ENCODE data around the gene CNOT4. TPM values are rescaled to one million over a fixed set of nuclear protein-coding genes. Genes with fewer than 3 reads are reported as not detected.

The CNOT4 gene
- total RNA-seq, 1 donor from 2014 or later: 32.1 TPM

DNA sequence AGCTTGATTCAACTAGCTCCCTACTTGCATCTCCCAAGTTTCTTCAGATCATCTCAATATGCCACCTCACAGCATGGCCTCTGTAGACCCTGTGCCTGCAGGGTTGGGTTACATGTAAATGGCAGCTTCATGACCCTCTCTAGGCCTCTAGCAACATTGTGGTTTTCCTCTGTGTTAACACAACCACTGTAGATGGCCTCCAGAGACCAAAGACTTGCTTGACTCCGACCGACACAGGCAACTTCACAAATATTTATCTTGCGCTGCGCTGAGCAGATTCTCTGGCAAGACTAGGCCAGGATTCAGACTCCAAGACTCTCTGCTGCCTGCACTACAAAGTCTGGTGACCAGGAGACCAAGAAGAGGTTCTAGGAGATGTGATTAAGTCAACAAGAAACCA, 75.9 kb downstream of the CNOT4 start:
- peaks cover 27% of the 10 kb centered on the region for H3K36me3 Mint-ChIP-seq
- H3K27ac Mint-ChIP-seq: no peak overlapping the region
- peaks cover 5% of the 10 kb centered on the region for H3K4me1 Mint-ChIP-seq (ENCODE audit: unreplicated experiment)
- no peak for DNase-seq (ENCODE audit: extremely low spot score, unreplicated experiment)
- H3K27me3 Mint-ChIP-seq: no peaks in the 10 kb centered on the region
- peaks cover 6% of the 10 kb centered on the region for H3K9me3 Mint-ChIP-seq
- H3K4me3 Mint-ChIP-seq: no peak overlapping the region
- TF ChIP-seq CTCF (conservative IDR thresholded peaks at IDR 0.05): no peak

- TF ChIP-seq CTCF (conservative IDR thresholded peaks at IDR 0.05): no peak
- Mint-ChIP-seq H3K4me3 (no peak overlapping the region), H3K27ac (no peak overlapping the region), H3K27me3 (no peaks in the 10 kb centered on the region), H3K9me3 (peaks cover 5% of the 10 kb centered on the region), H3K36me3 (peaks cover 23% of the 10 kb centered on the region), H3K4me1 (ENCODE audit: unreplicated experiment) (peaks cover 16% of the 10 kb centered on the region)
- no peak for DNase-seq (ENCODE audit: extremely low spot score, unreplicated experiment)
Observed at GRCh38 chr7:135430626-135431025, 79.3 kb downstream of the CNOT4 start.

DNA sequence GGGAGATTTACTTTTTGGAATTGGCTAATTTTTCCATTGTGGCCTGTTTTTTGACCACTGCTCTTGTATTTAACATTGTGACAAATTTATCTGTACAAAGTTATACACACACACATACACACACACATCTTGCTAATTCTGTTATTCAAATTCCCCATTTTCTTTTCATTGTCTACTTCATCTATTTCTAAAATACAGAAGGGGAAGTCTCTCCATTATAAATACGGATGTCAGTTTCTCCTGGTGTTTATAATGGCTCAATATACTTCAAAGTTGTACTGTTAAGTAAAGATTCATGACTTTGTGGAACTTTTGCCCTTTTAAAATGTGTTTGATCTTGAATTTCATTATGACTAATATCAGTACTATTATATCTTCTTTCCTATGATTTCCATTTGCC, 81.0 kb downstream of the CNOT4 start:
- Mint-ChIP-seq H3K27ac (no peak overlapping the region), H3K4me1 (ENCODE audit: unreplicated experiment) (peaks cover 20% of the 10 kb centered on the region), H3K4me3 (no peak overlapping the region), H3K9me3 (no peaks in the 10 kb centered on the region), H3K36me3 (peaks cover 13% of the 10 kb centered on the region), H3K27me3 (no peaks in the 10 kb centered on the region)
- TF ChIP-seq CTCF (conservative IDR thresholded peaks at IDR 0.05): no peak
- no peak for DNase-seq (ENCODE audit: extremely low spot score, unreplicated experiment)

GRCh38 chr7:135428011-135428410, 81.9 kb downstream of the CNOT4 start:
- Mint-ChIP-seq H3K4me3 (no peak overlapping the region), H3K27ac (no peak overlapping the region), H3K36me3 (peaks cover 11% of the 10 kb centered on the region), H3K4me1 (ENCODE audit: unreplicated experiment) (peaks cover 20% of the 10 kb centered on the region), H3K27me3 (no peaks in the 10 kb centered on the region), H3K9me3 (no peaks in the 10 kb centered on the region)
- DNase-seq (ENCODE audit: extremely low spot score, unreplicated experiment): no peak
- no peak for TF ChIP-seq CTCF (conservative IDR thresholded peaks at IDR 0.05)

DNA sequence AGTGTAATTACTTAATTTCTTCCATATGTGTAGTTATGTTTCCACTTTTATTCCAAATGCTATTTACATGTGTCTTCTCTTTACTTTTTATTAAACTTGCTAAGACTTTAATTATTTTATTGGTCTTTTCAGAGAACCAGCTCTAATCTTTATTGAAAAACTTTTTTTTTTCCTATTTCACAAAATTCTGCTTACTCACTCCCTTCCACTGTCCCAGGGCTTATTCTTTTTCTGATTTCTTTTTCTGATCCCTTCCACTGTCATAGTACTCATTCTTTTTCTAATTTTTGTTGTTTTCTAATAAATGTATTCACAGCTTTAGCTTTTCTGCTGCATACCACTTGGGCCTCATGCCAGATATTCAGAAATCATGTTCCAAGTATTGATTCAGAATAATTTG, 82.7 kb downstream of the CNOT4 start:
- TF ChIP-seq CTCF (conservative IDR thresholded peaks at IDR 0.05): no peak
- no peak for DNase-seq (ENCODE audit: extremely low spot score, unreplicated experiment)
- Mint-ChIP-seq H3K4me1 (ENCODE audit: unreplicated experiment) (peaks cover 20% of the 10 kb centered on the region), H3K27me3 (no peaks in the 10 kb centered on the region), H3K36me3 (peaks cover 8% of the 10 kb centered on the region), H3K27ac (no peak overlapping the region), H3K4me3 (no peak overlapping the region), H3K9me3 (no peaks in the 10 kb centered on the region)

- Mint-ChIP-seq H3K4me3 (no peak overlapping the region), H3K27ac (no peak overlapping the region), H3K4me1 (ENCODE audit: unreplicated experiment) (peaks cover 27% of the 10 kb centered on the region), H3K27me3 (no peaks in the 10 kb centered on the region), H3K36me3 (peaks cover 18% of the 10 kb centered on the region), H3K9me3 (no peaks in the 10 kb centered on the region)
- no peak for DNase-seq (ENCODE audit: extremely low spot score, unreplicated experiment)
- TF ChIP-seq CTCF (conservative IDR thresholded peaks at IDR 0.05): no peak
Observed at GRCh38 chr7:135425036-135425435, 84.9 kb downstream of the CNOT4 start.

Measured in type B pancreatic cell (in vitro differentiated cells).